ENCODE data around the gene ARL6IP4.

GRCh38 chr12:122999196-122999946 is 18.9 kb downstream of the ARL6IP4 start:
- no peak for TF ChIP-seq PKNOX1 (IDR thresholded peaks at IDR 0.05)
- no peak for TF ChIP-seq TARDBP (IDR thresholded peaks at IDR 0.05)
